Putamen (tissue), 1 donor: Measurements from ENCODE around the gene SCGN.
"Not testable (repeated sequence)": the region's sequence is repeated elsewhere in the genome, so short reads cannot be mapped to it uniquely, and the experiment has no call there.

Experiments
- DNase-seq: peaks from one replicate; pipeline ENCODE4 v3.0.0-alpha.2; 2016; ENCODE audit warnings: low spot score

Gene SCGN

GRCh38 chr6:25730907-25731306 lies 78.9 kb downstream of the SCGN start:
- DNase-seq: no peak

GRCh38 chr6:25731721-25732120 lies 79.7 kb downstream of the SCGN start:
- no peak for DNase-seq

- no peak for DNase-seq
Observed at GRCh38 chr6:25732468-25733198, 80.6 kb downstream of the SCGN start.

GRCh38 chr6:25735261-25735660 lies 83.2 kb downstream of the SCGN start:
- no peak for DNase-seq

GRCh38 chr6:25743868-25744267 lies 91.9 kb downstream of the SCGN start:
- no peak for DNase-seq

- no peak for DNase-seq
Observed at GRCh38 chr6:25745836-25746235, 93.8 kb downstream of the SCGN start.

- no peak for DNase-seq
Observed at GRCh38 chr6:25746968-25747367, 95.0 kb downstream of the SCGN start.

- DNase-seq: no peak
Observed at GRCh38 chr6:25747477-25747876, 95.5 kb downstream of the SCGN start.

GRCh38 chr6:25748049-25748448 lies 96.0 kb downstream of the SCGN start:
- no peak for DNase-seq

GRCh38 chr6:25748601-25749517 lies 96.8 kb downstream of the SCGN start:
- DNase-seq: not testable (repeated sequence)

- no peak for DNase-seq
Observed at GRCh38 chr6:25749837-25750236, 97.8 kb downstream of the SCGN start.

GRCh38 chr6:25750906-25751305 lies 98.9 kb downstream of the SCGN start:
- DNase-seq: no peak
